Endothelial cell of umbilical vein (primary cell): ENCODE results near the gene CCDC187. TPM values are rescaled to one million over a fixed set of nuclear protein-coding genes. Genes with fewer than 3 reads are reported as not detected.

Experiments
- BruUV-seq: library from RNA; stranded (reverse); fragments of 400-500 nt; replicated peaks from 2 replicates; lab custom pipeline; 2021; lab: Mats Ljungman, UMichigan
- CTCF ChIA-PET: fragments of 300-600, 350-600 bp; sonication (Branson Sonifier 250); formaldehyde crosslinking; loops from one replicate; lab custom pipeline; 2021; ENCODE audit warnings: antibody characterized with exemption, inconsistent platforms; lab: Charles Lee
- POLR2A ChIA-PET: fragments of 300-600, 350-600 bp; sonication (Branson Sonifier 250); formaldehyde crosslinking; loops from one replicate; lab custom pipeline; 2021; ENCODE audit warnings: antibody characterized with exemption, inconsistent platforms; lab: Charles Lee
- DNase-seq: peaks from one replicate; pipeline ENCODE4 v3.0.0-alpha.2; 2011; ENCODE audit warnings: low read depth, low spot score
- FAIRE-seq: peaks from 2 replicates; lab custom pipeline; 2011; peaks lifted over from hg19 to GRCh38; lab: Jason Lieb, UNC
- H2AFZ ChIP-seq: 2 replicates; pipeline ENCODE4 v1.6.0; 2012; ENCODE audit warnings: low read depth, low read length, control low read depth, inconsistent platforms
- H3K27ac ChIP-seq: 2 replicates; pipeline ENCODE4 v1.5.1; 2011; ENCODE audit warnings: low read depth, mild to moderate bottlenecking, control low read depth, low read length, moderate library complexity; ENCODE audit not compliant: insufficient read depth
- H3K27me3 ChIP-seq, 2 experiments: 2 replicates each; pipeline versions ENCODE4 v1.6.0 to v1.6.1; 2011; ENCODE audit warnings: low read length in 2 of 2, mixed read lengths in 1 of 2; ENCODE audit not compliant: control insufficient read depth in 2 of 2, insufficient read depth in 2 of 2
- H3K36me3 ChIP-seq, 2 experiments: 2 replicates in 1 of 2; 3 replicates in 1 of 2; pipeline ENCODE4 v1.5.1; 2011; ENCODE audit warnings: low read length in 2 of 2, mild to moderate bottlenecking in 1 of 2, moderate library complexity in 1 of 2; ENCODE audit not compliant: control insufficient read depth in 2 of 2, insufficient read depth in 2 of 2; ENCODE audit errors: extremely low read depth in 1 of 2
- H3K4me1 ChIP-seq: 3 replicates; pipeline ENCODE4 v1.5.1; 2011; ENCODE audit warnings: mild to moderate bottlenecking, low read length; ENCODE audit not compliant: control insufficient read depth, insufficient read depth; ENCODE audit errors: extremely low read depth
- H3K4me2 ChIP-seq: 2 replicates; pipeline ENCODE4 v1.6.1; 2011; ENCODE audit warnings: low read length, control low read depth, mixed read lengths; ENCODE audit not compliant: insufficient read depth
- H3K4me3 ChIP-seq, 3 experiments: fragments of 200-600 bp in 1 of 3; sonication (generic), shearing (Covaris generic) in 1 of 3; replicated peaks in 1 of 3; 2 replicates each; pipeline ENCODE4 v1.5.1; 2011 to 2016; ENCODE audit warnings: control low read depth in 3 of 3, low read length in 3 of 3, mild to moderate bottlenecking in 2 of 3, inconsistent platforms in 1 of 3, low read depth in 1 of 3, moderate library complexity in 1 of 3; ENCODE audit not compliant: insufficient read depth in 1 of 3
- H3K79me2 ChIP-seq: 2 replicates; pipeline ENCODE4 v1.6.0; 2012; ENCODE audit warnings: low read length, inconsistent platforms; ENCODE audit not compliant: control insufficient read depth, insufficient read depth
- H3K9ac ChIP-seq: replicated peaks from 2 replicates; pipeline ENCODE3; 2011; ENCODE audit warnings: low read length, control low read depth; ENCODE audit not compliant: insufficient read depth; ENCODE audit errors: extremely low read depth
- H3K9me1 ChIP-seq: replicated peaks from 3 replicates; pipeline ENCODE4 v1.6.0; 2011; ENCODE audit warnings: mild to moderate bottlenecking, low read length; ENCODE audit not compliant: control insufficient read depth, insufficient read depth; ENCODE audit errors: extremely low read depth
- H3K9me3 ChIP-seq: replicated peaks from 2 replicates; pipeline ENCODE4 v1.5.1; 2012; ENCODE audit warnings: low read length, inconsistent platforms; ENCODE audit not compliant: control insufficient read depth, insufficient read depth
- H4K20me1 ChIP-seq: replicated peaks from 2 replicates; pipeline ENCODE3; 2011; ENCODE audit warnings: mild to moderate bottlenecking, low read length; ENCODE audit not compliant: control insufficient read depth, insufficient read depth; ENCODE audit errors: extremely low read depth
- EZH2 ChIP-seq: IDR thresholded peaks from 2 replicates; pipeline ENCODE4 v1.6.1; 2012; ENCODE audit warnings: borderline replicate concordance, low read depth, mild to moderate bottlenecking, moderate library complexity, low read length, inconsistent platforms; ENCODE audit not compliant: severe bottlenecking
- FOS ChIP-seq: IDR thresholded peaks from 2 replicates; pipeline ENCODE4 v1.6.1; 2011; ENCODE audit warnings: mild to moderate bottlenecking, low read length, moderate library complexity, borderline replicate concordance; ENCODE audit not compliant: insufficient read depth
- GATA2 ChIP-seq: IDR thresholded peaks from 2 replicates; pipeline ENCODE4 v1.7.0; 2011; ENCODE audit warnings: low read depth, mild to moderate bottlenecking, moderate library complexity, mixed read lengths, low read length; ENCODE audit not compliant: insufficient read length, insufficient read depth
- JUN ChIP-seq: IDR thresholded peaks from 2 replicates; pipeline ENCODE4 v1.6.1; 2011; ENCODE audit warnings: borderline replicate concordance, low read depth; ENCODE audit not compliant: insufficient read length, insufficient read depth
- MYC ChIP-seq: IDR thresholded peaks from one replicate; pipeline ENCODE4 v1.6.1; 2011; ENCODE audit warnings: mild to moderate bottlenecking, low read depth, low read length
- POLR2A ChIP-seq: IDR thresholded peaks from 2 replicates; pipeline ENCODE4 v1.6.1; 2012; ENCODE audit warnings: low read depth, mild to moderate bottlenecking, control low read depth, low read length
- POLR2AphosphoS5 ChIP-seq: IDR thresholded peaks from 2 replicates; pipeline ENCODE4 v1.6.1; 2012; ENCODE audit warnings: low read depth, mild to moderate bottlenecking, control low read depth, low read length, moderate library complexity; ENCODE audit not compliant: insufficient read depth
- dilution Hi-C: fragments of 300-500 bp; cut with MboI; formaldehyde crosslinking; loops from one replicate; pipeline ENCODE4 v1.15.0; 2019; ENCODE audit warnings: low sequenced_read_pairs; ENCODE audit not compliant: extremely low pct_ligation_motif_present
- intact Hi-C: fragments of 100-400 bp; cut with micrococcal nuclease; formaldehyde crosslinking; loops from one replicate; pipeline ENCODE4 v1.10.0; 2022
- polyA plus RNA-seq, 4 experiments: library from polyadenylated mRNA; depleted of rRNA in 3 of 4; stranded (reverse) in 3 of 4; unstranded in 1 of 4; fragments of >200 nt; gene quantifications; 2 replicates each; pipeline versions ENCODE4 v1.2.1 to v1.2.3, GENCODE V29; 2011 to 2012; ENCODE audit warnings: missing spikeins in 1 of 4
- total RNA-seq: library from RNA; stranded (reverse); gene quantifications from 2 replicates; pipeline ENCODE4 v1.2.3, GENCODE V29; 2021
- TF ChIP-seq, protein P1 (sequence below), 2 donors: IDR thresholded peaks; 1 replicate in 1 of 2; 2 replicates in 1 of 2; pipeline ENCODE4 v1.5.1; 2011; ENCODE audit warnings: low read length in 2 of 2, mild to moderate bottlenecking in 2 of 2, moderate library complexity in 2 of 2, control low read depth in 1 of 2, inconsistent platforms in 1 of 2, low read depth in 1 of 2; ENCODE audit not compliant: insufficient read depth in 1 of 2; ENCODE audit errors: extremely low read depth in 1 of 2
- TF ChIP-seq, protein P2 (sequence below): IDR thresholded peaks from 2 replicates; pipeline ENCODE4 v1.6.1; 2011; ENCODE audit not compliant: insufficient read depth, insufficient read length

The CCDC187 gene
- total and polyA plus RNA-seq, 2 donors (not counting 3 experiments of a cell fraction or from before 2014, with no cell fraction given), result not detected

DNA sequence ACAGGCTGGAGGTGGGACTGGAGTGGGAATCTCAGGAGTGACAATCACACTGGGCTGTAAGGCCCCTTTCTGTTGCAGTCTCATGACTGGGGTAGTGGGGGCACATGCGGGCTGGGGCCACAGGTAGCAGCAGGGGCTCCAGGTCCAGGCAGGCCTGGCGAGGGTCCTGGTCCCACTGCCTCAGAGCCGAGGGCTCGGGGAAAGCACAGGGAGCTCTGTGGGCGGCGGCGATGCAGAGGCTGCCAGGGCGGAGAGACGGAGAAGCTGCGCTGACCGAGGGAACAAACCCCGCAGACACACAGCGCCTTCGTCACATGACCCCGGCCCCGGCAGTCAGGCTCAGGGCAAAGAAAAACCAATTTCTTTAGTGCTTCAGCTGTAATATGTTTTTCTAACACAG, 93.6 kb downstream of the CCDC187 start:
- Histone ChIP-seq H2AFZ (no peak overlapping the region), H4K20me1 (no peaks in the 10 kb centered on the region), H3K9me1 (no peaks in the 10 kb centered on the region), H3K27ac (no peak overlapping the region), H3K4me1 (no peaks in the 10 kb centered on the region), H3K79me2 (no peaks in the 10 kb centered on the region), H3K4me3 (no peak overlapping the region), H3K9ac (no peak overlapping the region), H3K27me3 (no peaks in the 10 kb centered on the region), H3K4me2 (no peak overlapping the region), H3K36me3 (no peaks in the 10 kb centered on the region), H3K9me3 (no peaks in the 10 kb centered on the region)
- no TSS peak for BruUV-seq
- DNase-seq (no peak), FAIRE-seq (no peak)
- intact Hi-C loops (no loop called here), dilution Hi-C loops (no loop called here)
- POLR2A ChIA-PET, result no interaction called here
- CTCF ChIA-PET, result interaction anchor here (1.1 kb wide), 1 partner anchor 9 kb away, joined by 3 read pairs; no protein-coding TSS in a partner anchor
- TF ChIP-seq, protein P1, sequence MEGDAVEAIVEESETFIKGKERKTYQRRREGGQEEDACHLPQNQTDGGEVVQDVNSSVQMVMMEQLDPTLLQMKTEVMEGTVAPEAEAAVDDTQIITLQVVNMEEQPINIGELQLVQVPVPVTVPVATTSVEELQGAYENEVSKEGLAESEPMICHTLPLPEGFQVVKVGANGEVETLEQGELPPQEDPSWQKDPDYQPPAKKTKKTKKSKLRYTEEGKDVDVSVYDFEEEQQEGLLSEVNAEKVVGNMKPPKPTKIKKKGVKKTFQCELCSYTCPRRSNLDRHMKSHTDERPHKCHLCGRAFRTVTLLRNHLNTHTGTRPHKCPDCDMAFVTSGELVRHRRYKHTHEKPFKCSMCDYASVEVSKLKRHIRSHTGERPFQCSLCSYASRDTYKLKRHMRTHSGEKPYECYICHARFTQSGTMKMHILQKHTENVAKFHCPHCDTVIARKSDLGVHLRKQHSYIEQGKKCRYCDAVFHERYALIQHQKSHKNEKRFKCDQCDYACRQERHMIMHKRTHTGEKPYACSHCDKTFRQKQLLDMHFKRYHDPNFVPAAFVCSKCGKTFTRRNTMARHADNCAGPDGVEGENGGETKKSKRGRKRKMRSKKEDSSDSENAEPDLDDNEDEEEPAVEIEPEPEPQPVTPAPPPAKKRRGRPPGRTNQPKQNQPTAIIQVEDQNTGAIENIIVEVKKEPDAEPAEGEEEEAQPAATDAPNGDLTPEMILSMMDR (IDR thresholded peaks at IDR 0.05; ENCODE audit: extremely low read depth in 1 of 2, insufficient read depth in 1 of 2, low read depth in 1 of 2, low read length in 2 of 2), result no peak
- TF ChIP-seq POLR2AphosphoS5, result no peak
- TF ChIP-seq GATA2, result no peak
- no peak for TF ChIP-seq MYC
- TF ChIP-seq, protein P2, sequence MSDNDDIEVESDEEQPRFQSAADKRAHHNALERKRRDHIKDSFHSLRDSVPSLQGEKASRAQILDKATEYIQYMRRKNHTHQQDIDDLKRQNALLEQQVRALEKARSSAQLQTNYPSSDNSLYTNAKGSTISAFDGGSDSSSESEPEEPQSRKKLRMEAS, result no peak
- TF ChIP-seq JUN, result no peak
- TF ChIP-seq POLR2A, result no peak
- TF ChIP-seq EZH2, result no peak
- TF ChIP-seq FOS, result no peak
